Thoracic aorta (tissue), 2 donors: ENCODE data around the gene POLR3B. TPM values are rescaled to one million over a fixed set of nuclear protein-coding genes. Genes with fewer than 3 reads are reported as not detected.
"Not testable (repeated sequence)": the region's sequence is repeated elsewhere in the genome, so short reads cannot be mapped to it uniquely, and the experiment has no call there.

ENCODE experiments used
- ATAC-seq: fragments of 150-250 bp; one replicate; pipeline ENCODE4 v1.8.0; 2017; ENCODE audit warnings: low read depth; ENCODE audit not compliant: insufficient number of reproducible peaks, low FRiP score
- DNase-seq: peaks from one replicate; pipeline ENCODE4 v3.0.0-alpha.2; 2020; ENCODE audit warnings: low spot score
- H3K27ac ChIP-seq, 2 donors: fragments of 200-600 bp; sonication (generic); 1 replicate in 1 of 2; 2 replicates in 1 of 2; pipeline ENCODE4 v1.5.1; 2016; ENCODE audit warnings: mild to moderate bottlenecking in 2 of 2, moderate library complexity in 2 of 2
- H3K27me3 ChIP-seq: fragments of 200-600 bp; sonication (generic); replicated peaks from 2 replicates; pipeline ENCODE4 v1.6.0; 2016; ENCODE audit warnings: mild to moderate bottlenecking; ENCODE audit not compliant: insufficient read depth
- H3K36me3 ChIP-seq: fragments of 200-600 bp; sonication (generic); one replicate; pipeline ENCODE4 v1.5.1; 2016
- H3K4me1 ChIP-seq, 2 donors: fragments of 200-600 bp; sonication (generic); 1 replicate in 1 of 2; 2 replicates in 1 of 2; pipeline versions ENCODE4 v1.5.1 to v1.6.0; 2016; ENCODE audit warnings: low read depth in 2 of 2, mild to moderate bottlenecking in 1 of 2; ENCODE audit not compliant: control insufficient read depth in 1 of 2
- H3K4me3 ChIP-seq: fragments of 200-600 bp; sonication (generic); 2 replicates; pipeline ENCODE4 v1.5.1; 2016; ENCODE audit warnings: mild to moderate bottlenecking
- H3K9me3 ChIP-seq: fragments of 200-600 bp; sonication (generic); 2 replicates; pipeline ENCODE4 v1.5.1; 2016
- CTCF ChIP-seq: fragments of 200-600 bp; sonication (generic); IDR thresholded peaks from one replicate; pipeline ENCODE4 v1.5.1; 2019; ENCODE audit warnings: antibody characterized with exemption
- total RNA-seq, 2 donors: library from RNA; depleted of rRNA; stranded (reverse); fragments of >200 nt; gene quantifications; one replicate each; pipeline versions ENCODE4 v1.1.0 to v1.2.3, GENCODE V29; 2016

Gene POLR3B
- total RNA-seq, 2 donors from 2014 or later, result 7.7 to 7.8 TPM

- H3K4me3 ChIP-seq, result no peak overlapping the region
- H3K36me3 ChIP-seq, result no peaks in the 10 kb centered on the region
- TF ChIP-seq CTCF, result no peak
- no peaks in the 10 kb centered on the region for H3K4me1 ChIP-seq
- DNase-seq (no peak), ATAC-seq (no peak)
- H3K27ac ChIP-seq, result no peak overlapping the region
- no peaks in the 10 kb centered on the region for H3K27me3 ChIP-seq
- no peaks in the 10 kb centered on the region for H3K9me3 ChIP-seq
Observed at GRCh38 chr12:106369624-106370346, 12.2 kb downstream of the POLR3B start.

- Histone ChIP-seq H3K4me3 (no peak overlapping the region), H3K36me3 (peaks cover 7% of the 10 kb centered on the region), H3K27ac (no peak overlapping the region), H3K27me3 (no peaks in the 10 kb centered on the region), H3K9me3 (no peaks in the 10 kb centered on the region), H3K4me1 (no peaks in the 10 kb centered on the region)
- DNase-seq, result no peak
- no peak for ATAC-seq
- no peak for TF ChIP-seq CTCF
Observed at GRCh38 chr12:106378788-106379187, 21.2 kb downstream of the POLR3B start.

- Histone ChIP-seq H3K36me3 (peaks cover 6% of the 10 kb centered on the region), H3K4me1 (no peaks in the 10 kb centered on the region), H3K9me3 (no peaks in the 10 kb centered on the region), H3K4me3 (no peak overlapping the region), H3K27ac (no peak overlapping the region), H3K27me3 (no peaks in the 10 kb centered on the region)
- DNase-seq, result no peak
- no peak for ATAC-seq
- TF ChIP-seq CTCF, result no peak
Observed at GRCh38 chr12:106380954-106381353, 23.4 kb downstream of the POLR3B start.

GRCh38 chr12:106381866-106382265 lies 24.3 kb downstream of the POLR3B start:
- not testable (repeated sequence) for H3K27me3 ChIP-seq, ATAC-seq, H3K4me1 ChIP-seq, H3K9me3 ChIP-seq, H3K36me3 ChIP-seq, H3K4me3 ChIP-seq, H3K27ac ChIP-seq, DNase-seq

- no peak for TF ChIP-seq CTCF
- Histone ChIP-seq H3K27ac (no peak overlapping the region), H3K9me3 (no peaks in the 10 kb centered on the region), H3K4me1 (no peaks in the 10 kb centered on the region), H3K36me3 (no peaks in the 10 kb centered on the region), H3K27me3 (no peaks in the 10 kb centered on the region), H3K4me3 (no peak overlapping the region)
- DNase-seq, result no peak
- ATAC-seq, result no peak
Observed at GRCh38 chr12:106386813-106387535, 29.4 kb downstream of the POLR3B start.
